ACC112 (cell line): Measurements from ENCODE around the gene RNF150.

Source experiments
- H2AFZ ChIP-seq: fragments of 200-600 bp; sonication (generic); one replicate; pipeline ENCODE4 v1.6.0; 2017; ENCODE audit warnings: antibody characterized with exemption, low read length; ENCODE audit not compliant: unreplicated experiment
- H3K27ac ChIP-seq: fragments of 200-600 bp; sonication (generic); 2 replicates; pipeline ENCODE4 v1.5.1; 2014; ENCODE audit warnings: low read depth, mild to moderate bottlenecking, antibody characterized with exemption, low read length, moderate library complexity
- H3K27me3 ChIP-seq: fragments of 200-600 bp; sonication (generic); 2 replicates; pipeline ENCODE4 v1.6.1; 2014; ENCODE audit warnings: mild to moderate bottlenecking, antibody characterized with exemption, low read length, moderate library complexity, mixed read lengths; ENCODE audit not compliant: insufficient read depth
- H3K36me3 ChIP-seq: fragments of 200-600 bp; sonication (generic); 2 replicates; pipeline ENCODE4 v1.6.1; 2016; ENCODE audit warnings: mild to moderate bottlenecking, antibody characterized with exemption, low read length, moderate library complexity, mixed read lengths; ENCODE audit not compliant: insufficient read depth
- H3K4me1 ChIP-seq: fragments of 200-600 bp; sonication (generic); one replicate; pipeline ENCODE4 v1.6.1; 2016; ENCODE audit warnings: low read length, mixed read lengths; ENCODE audit not compliant: insufficient read depth, unreplicated experiment, control insufficient read depth
- H3K4me3 ChIP-seq: fragments of 200-600 bp; sonication (generic); 2 replicates; pipeline ENCODE4 v1.5.1; 2014; ENCODE audit warnings: mild to moderate bottlenecking, low read depth, low read length
- H3K79me2 ChIP-seq: fragments of 200-600 bp; sonication (generic); one replicate; pipeline ENCODE4 v1.6.0; 2016; ENCODE audit warnings: low read length; ENCODE audit not compliant: control insufficient read depth, unreplicated experiment, insufficient read depth

Gene RNF150

DNA sequence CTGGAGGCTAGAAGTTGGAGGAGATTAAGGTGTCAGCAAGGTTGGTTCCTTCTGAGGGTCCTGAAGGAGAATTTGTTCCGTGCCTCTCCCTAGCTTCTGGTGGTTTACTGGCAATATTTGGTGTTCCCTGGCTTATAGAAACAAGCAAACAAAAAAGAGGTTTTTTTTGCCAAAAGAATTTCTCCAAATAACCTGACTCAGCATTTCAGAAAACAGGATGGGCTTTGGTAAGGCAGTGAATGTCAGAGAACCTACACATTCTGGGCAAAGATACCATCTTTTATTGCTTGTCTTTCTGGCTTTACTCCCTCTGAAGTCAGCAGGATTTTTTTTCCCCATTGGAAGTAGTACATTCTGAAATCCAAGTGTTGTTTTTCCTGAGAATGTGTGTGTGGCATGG lies 283.7 kb downstream of the RNF150 start:
- no peaks in the 10 kb centered on the region for H3K79me2 ChIP-seq
- H3K27me3 ChIP-seq: peaks cover 5% of the 10 kb centered on the region; the same call in 1 of the 2 replicates
- H3K36me3 ChIP-seq: no peaks in the 10 kb centered on the region
- no peak overlapping the region for H2AFZ ChIP-seq
- no peak overlapping the region for H3K4me3 ChIP-seq
- no peak overlapping the region for H3K27ac ChIP-seq
- H3K4me1 ChIP-seq: no peaks in the 10 kb centered on the region

DNA sequence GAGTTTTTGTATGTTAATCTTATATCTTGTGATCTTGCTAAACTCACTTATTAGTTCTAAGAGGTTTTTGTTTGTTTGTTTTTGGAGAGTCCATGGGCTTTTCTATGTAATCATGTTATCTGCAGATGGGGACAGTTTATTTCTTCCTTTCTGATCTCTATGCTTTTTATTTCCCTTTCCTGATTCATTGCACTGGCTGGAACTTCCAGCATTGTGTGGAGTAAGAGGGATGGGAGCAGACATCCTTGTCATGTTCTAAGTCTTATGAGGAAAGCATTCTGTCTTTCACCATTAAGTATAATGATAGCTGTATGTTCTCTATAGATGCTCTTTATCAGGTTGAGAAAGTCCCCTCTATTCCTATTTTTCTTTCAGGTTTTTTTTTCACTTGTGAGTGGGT lies 286.5 kb downstream of the RNF150 start:
- Histone ChIP-seq H3K36me3 (no peaks in the 10 kb centered on the region), H3K4me1 (no peaks in the 10 kb centered on the region), H2AFZ (no peak overlapping the region), H3K4me3 (no peak overlapping the region), H3K27me3 (peaks cover 9% of the 10 kb centered on the region; the same call in 1 of the 2 replicates), H3K27ac (no peak overlapping the region), H3K79me2 (no peaks in the 10 kb centered on the region)

DNA sequence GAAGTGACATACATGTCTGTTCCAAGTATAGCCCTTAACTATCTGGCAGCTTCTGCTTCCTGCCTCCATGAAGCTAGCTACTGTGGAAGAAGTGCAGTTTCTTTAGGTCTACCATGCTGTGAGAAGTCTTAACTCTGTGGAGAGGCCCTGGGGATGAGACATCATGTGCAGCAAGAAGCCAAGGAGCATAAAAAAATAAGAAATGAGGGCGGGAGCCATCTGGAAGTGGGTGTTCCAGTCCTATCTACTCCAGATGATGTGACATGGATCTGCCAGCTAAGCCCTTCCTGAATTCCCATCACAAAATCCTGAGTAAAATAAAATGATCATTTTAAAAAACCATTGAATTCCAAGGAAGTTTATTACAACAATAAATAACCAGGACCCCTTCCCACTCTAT lies 289.2 kb downstream of the RNF150 start:
- Histone ChIP-seq H3K4me1 (no peaks in the 10 kb centered on the region), H3K79me2 (no peaks in the 10 kb centered on the region), H3K27me3 (peaks cover 9% of the 10 kb centered on the region; the same call in 1 of the 2 replicates), H2AFZ (no peak overlapping the region), H3K4me3 (no peak overlapping the region), H3K36me3 (no peaks in the 10 kb centered on the region), H3K27ac (no peak overlapping the region)

DNA sequence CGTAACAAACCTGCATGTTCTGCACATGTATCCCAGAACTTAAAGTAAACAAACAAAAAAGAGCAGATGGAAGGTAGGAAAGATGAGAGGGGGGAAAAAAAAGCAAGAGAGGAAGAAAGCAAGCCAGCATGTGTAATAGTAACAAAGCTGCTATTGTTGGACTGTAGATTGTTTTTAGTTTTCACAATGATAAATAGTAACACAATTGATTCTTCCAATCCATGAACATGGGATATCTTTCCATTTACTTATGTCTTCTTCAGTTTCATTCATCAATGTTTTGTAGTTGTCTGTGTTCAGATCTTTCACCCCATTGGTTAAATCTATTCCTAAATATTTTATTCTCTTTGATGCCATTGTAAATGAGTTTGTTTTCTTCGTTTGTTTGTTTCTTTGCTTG lies 292.1 kb downstream of the RNF150 start:
- Histone ChIP-seq H3K79me2 (no peaks in the 10 kb centered on the region), H3K4me3 (no peak overlapping the region), H2AFZ (no peak overlapping the region), H3K36me3 (no peaks in the 10 kb centered on the region), H3K27me3 (peaks cover 4% of the 10 kb centered on the region; the same call in 1 of the 2 replicates), H3K27ac (no peak overlapping the region), H3K4me1 (no peaks in the 10 kb centered on the region)

DNA sequence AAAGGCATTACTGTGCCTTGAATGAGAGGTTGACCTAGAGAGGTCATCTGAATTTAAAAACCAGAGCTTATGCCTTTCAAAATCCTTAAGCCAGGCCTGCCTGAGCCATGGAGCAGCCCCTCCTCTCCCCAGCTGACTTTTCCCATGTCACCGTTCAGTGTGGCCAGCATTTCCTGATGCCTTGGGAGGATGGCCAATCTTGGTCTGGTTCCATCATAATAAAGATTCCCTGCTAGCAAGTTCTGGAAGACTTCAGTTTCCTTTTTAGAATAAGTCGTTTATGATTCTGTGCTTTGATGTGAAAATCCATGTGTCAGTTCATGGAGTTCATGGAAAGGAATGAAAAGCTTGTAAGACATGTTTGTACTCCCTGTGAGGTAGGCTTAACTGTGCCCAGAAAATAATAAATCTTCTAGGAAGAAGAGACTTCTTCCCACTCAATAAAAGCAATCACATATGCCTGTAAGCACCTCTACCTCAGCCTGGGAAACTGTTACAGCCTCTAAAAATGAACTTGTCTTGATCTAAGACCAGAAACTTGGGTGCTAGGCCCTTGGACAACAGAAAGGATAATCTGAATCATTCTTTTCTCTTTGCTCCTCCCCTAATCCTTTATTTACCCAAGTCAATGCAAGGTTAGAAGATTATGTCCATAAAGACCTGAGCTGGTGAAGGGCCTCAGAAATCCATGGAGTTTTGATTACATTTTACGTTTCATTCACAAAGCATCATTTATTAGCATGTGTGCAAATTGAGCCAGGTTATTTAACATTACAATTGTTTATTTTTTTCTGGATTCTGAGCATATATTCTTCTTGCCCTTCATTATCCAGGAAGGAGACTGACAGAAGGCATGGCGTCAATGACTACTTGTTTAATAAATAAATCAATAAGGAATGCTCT lies 293.1 kb downstream of the RNF150 start:
- no peaks in the 10 kb centered on the region for H3K79me2 ChIP-seq
- H3K27me3 ChIP-seq: peaks cover 4% of the 10 kb centered on the region; the same call in 1 of the 2 replicates
- no peak overlapping the region for H2AFZ ChIP-seq
- no peaks in the 10 kb centered on the region for H3K4me1 ChIP-seq
- no peak overlapping the region for H3K27ac ChIP-seq
- no peak overlapping the region for H3K4me3 ChIP-seq
- H3K36me3 ChIP-seq: no peaks in the 10 kb centered on the region

DNA sequence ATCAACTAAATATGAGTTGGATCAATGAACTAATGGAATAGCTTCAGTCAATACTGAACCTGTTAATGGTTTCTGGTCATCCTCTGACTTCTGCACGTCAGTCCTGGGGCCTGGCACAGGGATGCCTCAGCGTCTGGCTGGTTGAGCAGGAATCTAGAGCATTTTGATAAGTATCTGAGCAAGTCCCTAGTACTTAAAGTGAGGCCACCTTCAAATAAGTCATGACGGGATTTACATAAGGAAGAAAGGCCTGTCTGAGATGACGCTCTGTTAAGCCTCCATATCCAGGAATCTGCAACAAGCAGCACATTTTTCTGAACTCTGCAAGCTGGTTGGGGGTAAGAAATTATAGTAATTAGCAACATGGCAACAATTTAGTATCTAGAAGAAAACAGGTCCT lies 293.9 kb downstream of the RNF150 start:
- peaks cover 4% of the 10 kb centered on the region; the same call in 1 of the 2 replicates for H3K27me3 ChIP-seq
- no peaks in the 10 kb centered on the region for H3K79me2 ChIP-seq
- H2AFZ ChIP-seq: no peak overlapping the region
- no peak overlapping the region for H3K4me3 ChIP-seq
- no peak overlapping the region for H3K27ac ChIP-seq
- H3K36me3 ChIP-seq: no peaks in the 10 kb centered on the region
- no peaks in the 10 kb centered on the region for H3K4me1 ChIP-seq

DNA sequence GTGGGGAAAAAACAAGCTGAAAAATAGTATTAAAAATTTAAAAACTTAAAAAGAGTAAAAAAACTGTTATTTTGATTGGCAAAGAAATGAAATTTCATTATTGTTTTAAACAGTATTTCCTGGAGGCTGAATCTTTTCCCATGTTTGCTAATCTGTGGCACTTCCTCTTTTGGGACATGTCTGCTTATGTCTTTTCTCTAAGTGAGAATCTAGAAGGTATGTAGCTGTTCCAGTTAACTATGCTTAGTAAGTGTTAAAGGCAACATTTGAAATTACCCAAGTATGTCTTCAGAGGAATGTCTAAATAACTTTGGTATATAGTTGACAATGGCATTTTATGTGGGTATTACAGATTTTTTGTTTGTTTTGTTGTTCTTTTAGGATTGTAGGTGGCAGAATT lies 295.5 kb downstream of the RNF150 start:
- no peaks in the 10 kb centered on the region for H3K4me1 ChIP-seq
- H3K27ac ChIP-seq: no peak overlapping the region
- no peak overlapping the region for H3K4me3 ChIP-seq
- H3K36me3 ChIP-seq: no peaks in the 10 kb centered on the region
- H3K79me2 ChIP-seq: no peaks in the 10 kb centered on the region
- no peak overlapping the region for H2AFZ ChIP-seq
- H3K27me3 ChIP-seq: peaks cover under 1% of the 10 kb centered on the region; the same call in 1 of the 2 replicates

GRCh38 chr4:140834839-140835495 lies 298.3 kb downstream of the RNF150 start:
- Histone ChIP-seq H3K4me1 (no peaks in the 10 kb centered on the region), H3K4me3 (no peak overlapping the region), H3K27ac (no peak overlapping the region), H3K79me2 (no peaks in the 10 kb centered on the region), H3K27me3 (peaks cover 9% of the 10 kb centered on the region), H2AFZ (no peak overlapping the region), H3K36me3 (no peaks in the 10 kb centered on the region)

DNA sequence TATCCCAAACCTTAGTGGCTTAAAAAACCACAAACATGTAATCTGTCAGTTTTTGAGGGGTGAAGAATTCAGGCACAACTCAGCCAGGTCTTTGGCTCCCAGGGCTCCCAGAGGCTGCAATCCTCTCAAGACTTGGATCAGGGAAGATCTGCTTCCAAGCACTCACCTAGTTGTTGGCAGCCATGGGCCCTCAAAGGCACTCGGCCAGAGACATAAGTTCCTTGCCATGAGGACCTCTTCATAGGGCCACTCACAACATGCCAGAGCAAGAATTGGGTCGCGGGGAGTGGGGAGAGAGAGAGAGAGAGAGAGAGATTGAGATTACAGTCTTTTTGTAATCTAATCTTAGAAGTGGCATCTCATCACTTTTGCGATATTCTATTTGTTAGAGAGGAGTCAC lies 300.0 kb downstream of the RNF150 start:
- H3K79me2 ChIP-seq: no peaks in the 10 kb centered on the region
- H3K27ac ChIP-seq: no peak overlapping the region

DNA sequence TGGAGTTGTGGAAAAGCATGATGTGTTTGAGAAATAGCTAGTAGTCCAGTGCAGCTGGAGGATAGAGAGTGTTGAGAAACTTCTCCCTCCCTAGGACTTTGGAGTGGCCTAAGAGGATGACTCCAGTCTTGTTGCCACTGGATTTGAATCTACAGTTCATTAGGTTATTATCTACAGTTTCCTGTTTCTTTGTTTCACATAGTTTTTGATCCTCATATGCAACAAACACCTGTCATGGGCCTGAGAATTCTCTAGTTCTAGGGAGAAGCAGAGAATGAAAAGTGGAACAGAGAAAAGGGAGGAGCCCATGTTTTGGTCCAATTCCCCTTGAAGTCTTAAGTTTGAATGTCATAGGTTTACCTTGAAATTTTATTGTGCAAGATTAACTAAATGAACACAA lies 303.4 kb downstream of the RNF150 start:
- no peak overlapping the region for H2AFZ ChIP-seq

More for the DNA sequence above, 300.0 kb downstream of the RNF150 start:
- Histone ChIP-seq H2AFZ (no peak overlapping the region), H3K4me3 (no peak overlapping the region), H3K36me3 (no peaks in the 10 kb centered on the region), H3K27me3 (peaks cover 25% of the 10 kb centered on the region), H3K4me1 (no peaks in the 10 kb centered on the region)

DNA sequence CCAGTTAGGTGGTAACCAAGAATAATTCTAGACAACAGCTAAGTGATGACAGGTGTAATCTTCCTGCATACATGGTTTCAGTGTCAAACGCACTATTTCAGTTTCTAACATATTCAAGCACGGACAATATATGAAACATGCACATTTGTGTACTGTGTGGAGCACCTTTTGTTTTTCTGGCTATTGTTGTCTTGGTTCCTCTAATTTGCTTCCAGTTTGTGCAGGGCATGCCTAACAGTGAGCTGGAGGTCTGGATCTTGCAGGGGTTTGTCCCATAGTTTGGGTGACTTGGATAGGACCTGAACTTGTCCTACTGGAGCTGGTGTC lies 306.6 kb downstream of the RNF150 start:
- Histone ChIP-seq H3K4me1 (no peaks in the 10 kb centered on the region), H2AFZ (no peak overlapping the region), H3K27ac (no peak overlapping the region), H3K27me3 (peaks cover 40% of the 10 kb centered on the region), H3K36me3 (no peaks in the 10 kb centered on the region), H3K79me2 (no peaks in the 10 kb centered on the region), H3K4me3 (no peak overlapping the region)

More for the DNA sequence above, 303.4 kb downstream of the RNF150 start:
- Histone ChIP-seq H3K36me3 (no peaks in the 10 kb centered on the region), H3K4me3 (no peak overlapping the region), H3K27ac (no peak overlapping the region), H3K79me2 (no peaks in the 10 kb centered on the region), H3K4me1 (no peaks in the 10 kb centered on the region), H3K27me3 (peaks cover 43% of the 10 kb centered on the region)
